Middle frontal gyrus (tissue), 1 donor: ENCODE results near the gene EPB41L4B.

Source experiments
- DNase-seq: peaks from one replicate; pipeline ENCODE4 v3.0.0-alpha.2; 2015; ENCODE audit warnings: low spot score; ENCODE audit errors: extremely low spot score

The EPB41L4B gene

GRCh38 chr9:109205526-109205925 is 115.3 kb downstream of the EPB41L4B start:
- no peak for DNase-seq

GRCh38 chr9:109203761-109204360 is 117.0 kb downstream of the EPB41L4B start:
- DNase-seq = no peak

GRCh38 chr9:109199676-109200075 is 121.2 kb downstream of the EPB41L4B start:
- DNase-seq = no peak

GRCh38 chr9:109198736-109199382 is 122.0 kb downstream of the EPB41L4B start:
- DNase-seq = no peak

GRCh38 chr9:109193974-109194556 is 126.8 kb downstream of the EPB41L4B start:
- no peak for DNase-seq

GRCh38 chr9:109192732-109193361 is 128.0 kb downstream of the EPB41L4B start:
- no peak for DNase-seq

- no peak for DNase-seq
These were observed 129.1 kb downstream of the EPB41L4B start for GRCh38 chr9:109191746-109192145.

- DNase-seq = no peak
These were observed 130.7 kb downstream of the EPB41L4B start for GRCh38 chr9:109190151-109190550.

GRCh38 chr9:109186857-109187520 is 133.9 kb downstream of the EPB41L4B start:
- no peak for DNase-seq

GRCh38 chr9:109182940-109183798 is 137.7 kb downstream of the EPB41L4B start:
- DNase-seq = no peak

GRCh38 chr9:109182550-109182939 is 138.3 kb downstream of the EPB41L4B start:
- DNase-seq = no peak

- DNase-seq = no peak
These were observed 139.6 kb downstream of the EPB41L4B start for GRCh38 chr9:109181284-109181683.

GRCh38 chr9:109179801-109180523 is 140.9 kb downstream of the EPB41L4B start:
- DNase-seq = no peak

- no peak for DNase-seq
These were observed 143.9 kb downstream of the EPB41L4B start for GRCh38 chr9:109176963-109177362.

GRCh38 chr9:109176386-109176785 is 144.5 kb downstream of the EPB41L4B start:
- DNase-seq = no peak

GRCh38 chr9:109172935-109173334 is 147.9 kb downstream of the EPB41L4B start:
- DNase-seq = no peak

GRCh38 chr9:109171926-109172325 is 148.9 kb downstream of the EPB41L4B start:
- DNase-seq = no peak

GRCh38 chr9:109168170-109168569 is 152.7 kb downstream of the EPB41L4B start:
- no peak for DNase-seq

GRCh38 chr9:109167716-109168115 is 153.1 kb downstream of the EPB41L4B start:
- no peak for DNase-seq
